GM19463 (cell line): Measurements from ENCODE around the gene SLC4A7.
"Not testable (repeated sequence)": the region's sequence is repeated elsewhere in the genome, so short reads cannot be mapped to it uniquely, and the experiment has no call there.

Experiments used
- ATAC-seq: cut with Tn5 transposase; IDR thresholded peaks from one replicate; pipeline ENCODE4 v1.9.1; 2021; ENCODE audit warnings: mild to moderate bottlenecking, moderate library complexity; ENCODE audit not compliant: unreplicated experiment

Gene SLC4A7

GRCh38 chr3:27328982-27329762, 155.0 kb downstream of the SLC4A7 start:
- ATAC-seq, result not testable (repeated sequence)

GRCh38 chr3:27326629-27327545, 157.3 kb downstream of the SLC4A7 start:
- no peak for ATAC-seq

GRCh38 chr3:27326202-27326601, 158.0 kb downstream of the SLC4A7 start:
- no peak for ATAC-seq

GRCh38 chr3:27325419-27325818, 158.8 kb downstream of the SLC4A7 start:
- ATAC-seq, result no peak

GRCh38 chr3:27324686-27325085, 159.5 kb downstream of the SLC4A7 start:
- ATAC-seq, result no peak

GRCh38 chr3:27323087-27323570, 161.1 kb downstream of the SLC4A7 start:
- no peak for ATAC-seq
